HepG2 (cell line): ENCODE measurements around the gene ATG2B. TPM values are rescaled to one million over a fixed set of nuclear protein-coding genes. Genes with fewer than 3 reads are reported as not detected.

Experiments used
- ATAC-seq: fragments of 200-7000 bp; cut with Tn5 transposase; 3 replicates; pipeline ENCODE4 v1.9.1; 2020; ENCODE audit warnings: mild to moderate bottlenecking, moderate library complexity
- BruUV-seq: library from RNA; stranded (reverse); fragments of 400-500 nt; replicated peaks from 2 replicates; lab custom pipeline; 2021; lab: Mats Ljungman, UMichigan
- CTCF ChIA-PET: fragments of 300-600 bp; formaldehyde crosslinking; extraction: SDS; loops from one replicate; lab custom pipeline; 2021; ENCODE audit warnings: low total read pairs, inconsistent platforms, low intra/inter-chr PET ratio; lab: Yijun Ruan, JAX
- POLR2A ChIA-PET: fragments of 350-600 bp; sonication (Branson Sonifier 250); formaldehyde crosslinking; loops from one replicate; lab custom pipeline; 2020; ENCODE audit warnings: antibody characterized with exemption, inconsistent platforms; lab: Yijun Ruan, JAX
- DNase-seq: peaks from one replicate; pipeline ENCODE4 v3.0.0-alpha.2; 2015; ENCODE audit warnings: low spot score
- FAIRE-seq: peaks from 3 replicates; lab custom pipeline; 2011; peaks lifted over from hg19 to GRCh38; lab: Jason Lieb, UNC
- H2AFZ ChIP-seq: one replicate; pipeline ENCODE4 v1.6.1; 2011; ENCODE audit warnings: low read length, inconsistent platforms
- H3K27ac ChIP-seq: fragments of 300-600 bp; 3 replicates; pipeline ENCODE4 v1.8.0; 2011; ENCODE audit warnings: mixed run types, mild to moderate bottlenecking, mixed read lengths, low read length, inconsistent platforms; ENCODE audit not compliant: insufficient read depth; ENCODE audit errors: extremely low read length
- H3K27me3 ChIP-seq, 2 experiments: fragments of 200-600 bp in 1 of 2; 2 replicates in 1 of 2; 3 replicates in 1 of 2; pipeline versions ENCODE4 v1.6.0 to v1.8.0; 2011; ENCODE audit warnings: low read length in 2 of 2, mild to moderate bottlenecking in 2 of 2, moderate library complexity in 2 of 2, inconsistent platforms in 1 of 2; ENCODE audit not compliant: insufficient read depth in 2 of 2, control insufficient read depth in 1 of 2
- H3K36me3 ChIP-seq, 2 experiments: fragments of 200-600 bp in 1 of 2; replicated peaks in 1 of 2; 2 replicates in 1 of 2; 3 replicates in 1 of 2; pipeline versions ENCODE4 v1.5.1 to v1.8.0; 2011; ENCODE audit warnings: low read length in 2 of 2, inconsistent platforms in 1 of 2; ENCODE audit not compliant: insufficient read depth in 2 of 2, control insufficient read depth in 1 of 2
- H3K4me1 ChIP-seq: 2 replicates; pipeline ENCODE4 v1.5.1; 2012; ENCODE audit warnings: low read length, inconsistent platforms; ENCODE audit not compliant: insufficient read depth
- H3K4me2 ChIP-seq: 2 replicates; pipeline ENCODE4 v1.6.0; 2011; ENCODE audit warnings: low read depth, low read length, inconsistent platforms
- H3K4me3 ChIP-seq, 3 experiments: fragments of 200-600 bp in 1 of 3; sonication (generic), shearing (Covaris generic) in 1 of 3; replicated peaks in 1 of 3; 2 replicates each; pipeline ENCODE4 v1.5.1; 2011 to 2016; ENCODE audit warnings: low read length in 3 of 3, inconsistent platforms in 2 of 3, low read depth in 2 of 3, mild to moderate bottlenecking in 2 of 3, control low read depth in 1 of 3, mixed read lengths in 1 of 3; ENCODE audit not compliant: insufficient read depth in 1 of 3
- H3K79me2 ChIP-seq: one replicate; pipeline ENCODE4 v1.6.1; 2011; ENCODE audit warnings: low read length, inconsistent platforms; ENCODE audit not compliant: insufficient read depth
- H3K9ac ChIP-seq: 2 replicates; pipeline ENCODE4 v1.6.0; 2011; ENCODE audit warnings: mild to moderate bottlenecking, low read depth, low read length, inconsistent platforms; ENCODE audit not compliant: insufficient read depth
- H3K9me3 ChIP-seq: 2 replicates; pipeline ENCODE4 v1.5.1; 2012; ENCODE audit warnings: mild to moderate bottlenecking, low read length
- H4K20me1 ChIP-seq: 2 replicates; pipeline ENCODE4 v1.6.0; 2011; ENCODE audit warnings: inconsistent platforms, mild to moderate bottlenecking, low read length, moderate library complexity; ENCODE audit not compliant: insufficient read depth
- CEBPB ChIP-seq: IDR thresholded peaks from 2 replicates; pipeline ENCODE4 v1.6.1; 2011; ENCODE audit warnings: low read depth, low read length, improper control_type of control experiment, borderline replicate concordance
- TOPORS ChIP-seq: sonication (generic); formaldehyde crosslinking; IDR thresholded peaks from 2 replicates; pipeline ENCODE4 v1.8.0; 2023; ENCODE audit warnings: mild to moderate bottlenecking, missing genetic modification reagents
- ZNF33A ChIP-seq: sonication (generic); formaldehyde crosslinking; IDR thresholded peaks from 2 replicates; pipeline ENCODE4 v1.5.1; 2020; ENCODE audit warnings: missing genetic modification reagents, mild to moderate bottlenecking, moderate library complexity, borderline replicate concordance
- ZNF431 ChIP-seq: sonication (generic); formaldehyde crosslinking; IDR thresholded peaks from 2 replicates; pipeline ENCODE4 v1.9.0; 2022; ENCODE audit warnings: missing genetic modification reagents, low read depth, mild to moderate bottlenecking, borderline replicate concordance
- ZNF432 ChIP-seq: sonication (generic); formaldehyde crosslinking; IDR thresholded peaks from 2 replicates; pipeline ENCODE4 v1.5.0; 2020; ENCODE audit warnings: missing genetic modification reagents, mild to moderate bottlenecking, borderline replicate concordance
- ZNF510 ChIP-seq: sonication (generic); formaldehyde crosslinking; IDR thresholded peaks from 2 replicates; pipeline ENCODE4 v1.4.0; 2020; ENCODE audit warnings: low read depth, mild to moderate bottlenecking, missing genetic modification reagents
- WGBS: methylation state at CpG from one replicate; pipeline ENCODE4 v1.1.6; 2017; ENCODE audit warnings: low lambda C conversion rate; 5-methylcytosine and 5-hydroxymethylcytosine counted together
- in situ Hi-C: cut with HindIII; loops from 2 replicates; pipeline ENCODE4 v1.10.0; 2017; ENCODE audit warnings: low pct_unique_long_range_greater_than_20kb; ENCODE audit not compliant: extremely low pct_ligation_motif_present
- intact Hi-C: fragments of 100-400 bp; cut with micrococcal nuclease; formaldehyde crosslinking; loops from one replicate; pipeline ENCODE4 v1.10.0; 2022; ENCODE audit not compliant: unreplicated experiment
- polyA plus RNA-seq, 8 experiments: library from polyadenylated mRNA; depleted of rRNA in 3 of 8; stranded (reverse) in 7 of 8; unstranded in 1 of 8; fragments of >200 nt; fragmentation: Illumina TruSeq in 4 of 8; extraction: Trizol in 4 of 8; gene quantifications; 2 replicates each; pipeline versions ENCODE4 v1.2.1 to v1.2.3, GENCODE V29; 2011 to 2016; ENCODE audit warnings: low read depth in 4 of 8, missing spikeins in 1 of 8, mixed read lengths in 1 of 8; ENCODE audit not compliant: insufficient read depth in 1 of 8
- total RNA-seq, 5 experiments: library from RNA; depleted of rRNA; stranded (reverse); fragments of >200 nt; fragmentation: Illumina TruSeq; extraction: Trizol; gene quantifications; 2 replicates each; pipeline ENCODE4 v1.2.3, GENCODE V29; 2016; ENCODE audit warnings: low read depth in 1 of 5
- TF ChIP-seq, protein P1 (sequence below): sonication (generic); formaldehyde crosslinking; conservative IDR thresholded peaks from 2 replicates; pipeline ENCODE4 v1.4.0; 2020; ENCODE audit warnings: missing genetic modification reagents
- TF ChIP-seq, protein P2 (sequence below): sonication (generic); formaldehyde crosslinking; IDR thresholded peaks from 2 replicates; pipeline ENCODE4 v1.4.0; 2020; ENCODE audit warnings: missing genetic modification reagents

ATG2B gene
- total and polyA plus RNA-seq, 2 of the 13 experiments (the other 11 are each of a cell fraction or from before 2014, with no cell fraction given) = 7.4 to 7.5 TPM

DNA sequence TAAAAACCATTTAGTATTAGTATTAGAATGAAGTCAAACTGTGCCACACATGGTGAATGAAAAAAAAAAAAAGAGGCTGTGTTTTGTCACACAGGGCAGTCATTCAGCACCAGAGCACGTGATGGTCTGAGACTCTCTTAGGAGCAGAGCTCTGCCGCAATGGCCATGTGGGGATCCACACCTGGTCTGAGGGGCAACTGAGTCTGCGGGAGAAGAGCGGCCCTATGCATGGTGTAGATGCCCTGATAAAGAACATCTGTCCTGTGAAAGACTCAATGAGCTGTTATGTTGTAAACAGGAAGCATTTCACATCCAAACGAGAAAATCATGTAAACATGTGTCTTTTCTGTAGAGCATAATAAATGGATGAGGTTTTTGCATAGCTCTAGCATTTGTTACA is 119.4 kb downstream of the ATG2B start (continued):
- TF ChIP-seq, protein P1, sequence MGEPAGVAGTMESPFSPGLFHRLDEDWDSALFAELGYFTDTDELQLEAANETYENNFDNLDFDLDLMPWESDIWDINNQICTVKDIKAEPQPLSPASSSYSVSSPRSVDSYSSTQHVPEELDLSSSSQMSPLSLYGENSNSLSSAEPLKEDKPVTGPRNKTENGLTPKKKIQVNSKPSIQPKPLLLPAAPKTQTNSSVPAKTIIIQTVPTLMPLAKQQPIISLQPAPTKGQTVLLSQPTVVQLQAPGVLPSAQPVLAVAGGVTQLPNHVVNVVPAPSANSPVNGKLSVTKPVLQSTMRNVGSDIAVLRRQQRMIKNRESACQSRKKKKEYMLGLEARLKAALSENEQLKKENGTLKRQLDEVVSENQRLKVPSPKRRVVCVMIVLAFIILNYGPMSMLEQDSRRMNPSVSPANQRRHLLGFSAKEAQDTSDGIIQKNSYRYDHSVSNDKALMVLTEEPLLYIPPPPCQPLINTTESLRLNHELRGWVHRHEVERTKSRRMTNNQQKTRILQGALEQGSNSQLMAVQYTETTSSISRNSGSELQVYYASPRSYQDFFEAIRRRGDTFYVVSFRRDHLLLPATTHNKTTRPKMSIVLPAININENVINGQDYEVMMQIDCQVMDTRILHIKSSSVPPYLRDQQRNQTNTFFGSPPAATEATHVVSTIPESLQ (CRISPR knock-in tag) = no peak
- TF ChIP-seq ZNF510 (CRISPR knock-in tag) (no peak), ZNF431 (no peak)

- intact Hi-C loops = no loop called here
- TF ChIP-seq ZNF432 = no peak
- TF ChIP-seq CEBPB = 0 out of 2 replicates have a peak, but pooled peaks have one; percentile 60
- BruUV-seq = no TSS peak
Observed at GRCh38 chr14:96242126-96242525, 121.0 kb downstream of the ATG2B start.

GRCh38 chr14:96240641-96241040 is 122.5 kb downstream of the ATG2B start:
- H3K79me2 ChIP-seq = no peaks in the 10 kb centered on the region
- DNase-seq = no peak
- ChIA-PET POLR2A (no interaction called here), CTCF (no interaction called here)
- no peak overlapping the region for H3K27ac ChIP-seq
- H3K4me3 ChIP-seq = no peak overlapping the region
- no peak for ATAC-seq
- in situ Hi-C loops (no loop called here), intact Hi-C loops (no loop called here)
- no peaks in the 10 kb centered on the region for H3K4me1 ChIP-seq
- FAIRE-seq = no peak
- H4K20me1 ChIP-seq = no peaks in the 10 kb centered on the region
- TF ChIP-seq TOPORS (CRISPR knock-in tag) = no peak
- no peak for TF ChIP-seq ZNF33A (CRISPR knock-in tag)
- TF ChIP-seq, protein P2, sequence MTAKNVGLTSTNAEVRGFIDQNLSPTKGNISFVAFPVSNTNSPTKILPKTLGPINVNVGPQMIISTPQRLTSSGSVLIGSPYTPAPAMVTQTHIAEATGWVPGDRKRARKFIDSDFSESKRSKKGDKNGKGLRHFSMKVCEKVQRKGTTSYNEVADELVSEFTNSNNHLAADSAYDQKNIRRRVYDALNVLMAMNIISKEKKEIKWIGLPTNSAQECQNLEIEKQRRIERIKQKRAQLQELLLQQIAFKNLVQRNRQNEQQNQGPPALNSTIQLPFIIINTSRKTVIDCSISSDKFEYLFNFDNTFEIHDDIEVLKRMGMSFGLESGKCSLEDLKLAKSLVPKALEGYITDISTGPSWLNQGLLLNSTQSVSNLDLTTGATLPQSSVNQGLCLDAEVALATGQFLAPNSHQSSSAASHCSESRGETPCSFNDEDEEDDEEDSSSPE (CRISPR knock-in tag) = no peak
- no TSS peak for BruUV-seq
- no peaks in the 10 kb centered on the region for H3K36me3 ChIP-seq
- no peak overlapping the region for H3K9ac ChIP-seq
- no peak overlapping the region for H2AFZ ChIP-seq
- no peaks in the 10 kb centered on the region for H3K9me3 ChIP-seq
- 57% methylated on average over 6 of the region's 18 CpGs for WGBS
- H3K4me2 ChIP-seq = no peak overlapping the region
- H3K27me3 ChIP-seq = no peaks in the 10 kb centered on the region

More at GRCh38 chr14:96242126-96242525, 121.0 kb downstream of the ATG2B start:
- Histone ChIP-seq H2AFZ (no peak overlapping the region), H4K20me1 (no peaks in the 10 kb centered on the region), H3K27me3 (no peaks in the 10 kb centered on the region), H3K4me1 (no peaks in the 10 kb centered on the region), H3K79me2 (no peaks in the 10 kb centered on the region), H3K36me3 (no peaks in the 10 kb centered on the region), H3K4me3 (no peak overlapping the region), H3K27ac (no peak overlapping the region), H3K9me3 (no peaks in the 10 kb centered on the region), H3K4me2 (no peak overlapping the region), H3K9ac (no peak overlapping the region)
- WGBS = 68% methylated on average over 10 of the region's 10 CpGs
- ChIA-PET CTCF (no interaction called here), POLR2A (no interaction called here)
- no peak for ATAC-seq
- in situ Hi-C loops = no loop called here
- no peak for DNase-seq
- no peak for FAIRE-seq
